ENCODE data around the gene MRTFA.
"Not testable (repeated sequence)": the region's sequence is repeated elsewhere in the genome, so short reads cannot be mapped to it uniquely, and the experiment has no call there.

Gene MRTFA

GRCh38 chr22:40552070-40552469 is 84.4 kb downstream of the MRTFA start:
- DNase-seq: no peak

- DNase-seq: peak; percentile 38
Measured at GRCh38 chr22:40547729-40548143, 88.8 kb downstream of the MRTFA start.

GRCh38 chr22:40544758-40545157 is 91.8 kb downstream of the MRTFA start:
- no peak for DNase-seq

- no peak for DNase-seq
Measured at GRCh38 chr22:40542821-40543540, 93.5 kb downstream of the MRTFA start.

- DNase-seq: no peak
Measured at GRCh38 chr22:40541300-40541699, 95.2 kb downstream of the MRTFA start.

GRCh38 chr22:40540265-40540664 is 96.3 kb downstream of the MRTFA start:
- DNase-seq: no peak

GRCh38 chr22:40536149-40536548 is 100.4 kb downstream of the MRTFA start:
- not testable (repeated sequence) for DNase-seq

GRCh38 chr22:40535642-40536041 is 100.9 kb downstream of the MRTFA start:
- peak; percentile 20 for DNase-seq

- no peak for DNase-seq
Measured at GRCh38 chr22:40535189-40535512, 101.4 kb downstream of the MRTFA start.

- DNase-seq: peak; percentile 66
Measured at GRCh38 chr22:40534379-40535188, 101.9 kb downstream of the MRTFA start.

- DNase-seq: peak; percentile 85
Measured at GRCh38 chr22:40533712-40534378, 102.7 kb downstream of the MRTFA start.

- DNase-seq: no peak
Measured at GRCh38 chr22:40531951-40532900, 104.3 kb downstream of the MRTFA start.

- not testable (repeated sequence) for DNase-seq
Measured at GRCh38 chr22:40530391-40530790, 106.1 kb downstream of the MRTFA start.

GRCh38 chr22:40529821-40530220 is 106.7 kb downstream of the MRTFA start:
- DNase-seq: no peak

GRCh38 chr22:40526960-40527359 is 109.6 kb downstream of the MRTFA start:
- DNase-seq: no peak

- DNase-seq: peak; percentile 66
Measured at GRCh38 chr22:40525250-40525884, 111.2 kb downstream of the MRTFA start.

GRCh38 chr22:40524392-40525249 is 111.9 kb downstream of the MRTFA start:
- DNase-seq: peak; percentile 28

GRCh38 chr22:40522141-40522540 is 114.4 kb downstream of the MRTFA start:
- no peak for DNase-seq

GRCh38 chr22:40521046-40521445 is 115.5 kb downstream of the MRTFA start:
- DNase-seq: no peak

GRCh38 chr22:40520562-40520961 is 116.0 kb downstream of the MRTFA start:
- DNase-seq: no peak

GRCh38 chr22:40519948-40520331 is 116.6 kb downstream of the MRTFA start:
- DNase-seq: no peak
